GM18861 (cell line): ENCODE results near the gene ITGA5.

Experiments used
- ATAC-seq: cut with Tn5 transposase; IDR thresholded peaks from one replicate; pipeline ENCODE4 v1.9.1; 2021; ENCODE audit not compliant: unreplicated experiment

Gene ITGA5

GRCh38 chr12:54373649-54374561, 45.2 kb downstream of the ITGA5 start:
- no peak for ATAC-seq

- no peak for ATAC-seq
Observed at GRCh38 chr12:54372113-54372806, 46.8 kb downstream of the ITGA5 start.

GRCh38 chr12:54371328-54372112, 47.5 kb downstream of the ITGA5 start:
- no peak for ATAC-seq

GRCh38 chr12:54370171-54370730, 48.8 kb downstream of the ITGA5 start:
- ATAC-seq, result no peak

GRCh38 chr12:54369597-54370131, 49.4 kb downstream of the ITGA5 start:
- no peak for ATAC-seq

GRCh38 chr12:54368709-54369596, 50.1 kb downstream of the ITGA5 start:
- ATAC-seq, result peak; percentile 55

GRCh38 chr12:54368025-54368708, 50.9 kb downstream of the ITGA5 start:
- ATAC-seq, result peak; percentile 9

DNA sequence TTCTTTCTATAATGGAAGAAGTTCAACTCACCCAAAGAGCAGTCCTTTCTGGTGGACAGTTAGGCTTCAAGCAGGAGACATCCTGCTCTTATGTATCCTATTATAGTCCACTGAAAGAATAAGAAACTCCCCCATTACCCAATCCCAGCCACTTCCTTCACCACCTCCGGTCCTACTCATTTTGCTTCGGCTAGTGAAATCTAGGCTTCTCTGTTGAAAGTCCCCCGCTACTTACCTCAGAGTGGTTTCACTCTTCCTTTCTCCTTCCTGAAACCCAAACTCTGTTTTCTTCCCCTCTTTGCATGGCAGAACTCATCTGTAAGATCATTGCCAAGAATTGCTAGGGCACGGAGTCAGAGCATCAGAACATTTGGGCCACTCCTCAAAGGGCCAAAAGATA, 54.7 kb downstream of the ITGA5 start, which contains the start of gene GPR84:
GPR84 (minus strand) TSS at position 74 of the 400 bp plus-strand sequence. CDS start 635 bp downstream, outside the sequence.
- ATAC-seq, result peak; percentile 38

- no peak for ATAC-seq
Observed at GRCh38 chr12:54363618-54364017, 55.4 kb downstream of the ITGA5 start.

GRCh38 chr12:54363047-54363446, 56.0 kb downstream of the ITGA5 start:
- ATAC-seq, result no peak

DNA sequence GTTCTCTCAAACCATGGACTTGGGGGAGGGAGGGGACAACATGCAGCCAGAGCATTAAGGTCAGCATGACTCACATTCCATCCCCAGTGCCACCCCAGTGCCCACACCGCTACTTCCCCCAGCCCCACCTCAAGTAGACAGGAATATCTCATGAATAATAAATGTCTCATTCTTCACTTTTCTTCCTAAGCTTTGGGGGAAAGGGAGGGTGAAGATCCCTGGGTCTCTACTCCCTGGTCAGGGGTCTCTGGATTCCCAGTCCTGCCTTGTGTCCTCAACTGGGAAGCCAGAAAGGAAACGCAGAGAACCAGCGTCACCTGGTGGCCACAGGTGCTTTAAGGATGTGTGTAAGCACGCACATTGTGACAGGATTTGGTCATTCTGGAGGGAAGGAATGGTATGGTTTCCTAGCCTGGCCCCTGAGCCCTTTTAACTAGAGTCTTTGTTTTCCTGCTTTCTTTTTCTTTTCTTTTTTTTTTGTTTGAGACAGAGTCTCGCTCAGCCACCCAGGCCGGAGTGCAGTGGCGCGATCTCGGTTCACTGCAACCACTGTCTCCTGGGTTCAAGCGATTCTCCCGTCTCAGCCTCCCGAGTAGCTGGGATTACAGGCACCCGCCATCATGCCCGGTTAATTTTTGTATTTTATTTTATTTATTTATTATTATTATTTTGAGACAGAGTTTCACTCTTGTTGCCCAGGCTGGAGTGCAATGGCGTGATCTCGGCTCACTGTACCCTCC, 58.2 kb downstream of the ITGA5 start:
- no peak for ATAC-seq

- ATAC-seq, result no peak
Observed at GRCh38 chr12:54359762-54360351, 59.2 kb downstream of the ITGA5 start.

DNA sequence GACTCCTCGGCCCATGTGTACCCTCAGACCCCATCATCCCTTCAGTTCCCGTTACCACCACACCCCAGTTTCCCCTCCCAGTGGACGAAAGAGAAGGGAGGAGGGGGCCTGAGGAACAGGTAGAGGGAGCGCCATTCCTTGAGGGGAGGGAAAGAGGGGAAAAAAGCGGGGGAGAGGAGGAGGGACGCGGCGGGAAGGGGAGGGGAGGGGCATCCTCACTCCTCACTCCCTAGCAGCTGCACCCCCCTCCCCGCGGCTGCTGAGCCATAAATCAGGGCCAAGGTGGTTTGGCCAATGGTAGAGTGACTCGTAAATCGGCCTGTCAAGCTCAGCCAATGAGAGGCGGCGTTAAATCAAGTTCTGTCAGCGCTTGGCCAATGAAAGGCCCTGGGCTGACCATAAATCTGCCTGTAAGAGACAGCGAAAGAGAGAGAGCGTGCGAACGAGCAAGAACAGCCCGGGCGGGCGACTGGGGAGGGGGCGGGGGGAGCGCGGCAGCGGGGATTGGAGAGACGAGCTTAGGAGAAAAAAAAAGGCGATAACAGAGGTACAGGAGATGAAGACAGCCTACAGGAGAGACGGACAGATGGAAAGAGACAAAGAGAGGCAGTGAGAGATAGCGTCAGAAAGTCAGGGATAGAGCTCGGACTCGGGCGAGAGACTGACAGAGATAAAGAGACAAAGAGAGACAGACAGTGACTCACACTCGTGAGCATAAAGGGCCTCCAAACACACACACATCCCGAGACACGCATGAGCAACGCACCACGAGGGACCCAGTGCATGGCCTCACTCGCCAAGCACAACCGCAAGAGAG, 59.9 kb downstream of the ITGA5 start:
- peak; percentile 94 for ATAC-seq

- ATAC-seq, result no peak
Observed at GRCh38 chr12:54358191-54358944, 60.7 kb downstream of the ITGA5 start.

GRCh38 chr12:54357506-54358190, 61.4 kb downstream of the ITGA5 start:
- no peak for ATAC-seq

GRCh38 chr12:54356951-54357356, 62.1 kb downstream of the ITGA5 start:
- no peak for ATAC-seq
